ENCODE data around the gene TET1.
A peak's percentile ranks its signal among the peaks of the same experiment; 100 is the strongest.
"Not testable (repeated sequence)": the region's sequence is repeated elsewhere in the genome, so short reads cannot be mapped to it uniquely, and the experiment has no call there.

The TET1 gene

GRCh38 chr10:68668231-68668630, 108.1 kb downstream of the TET1 start:
- no peaks in the 10 kb centered on the region for H3K27me3 ChIP-seq (ENCODE audit: control insufficient read depth in 1 of 2, insufficient read depth in 2 of 2, low read length in 2 of 2)
- no peak overlapping the region for H3K9ac ChIP-seq (ENCODE audit: low read depth in 1 of 2, low read length in 2 of 2)
- H3K4me1 ChIP-seq (ENCODE audit: control insufficient read depth in 1 of 2, insufficient read depth in 2 of 2, low read length in 2 of 2): no peaks in the 10 kb centered on the region
- no peak overlapping the region for H3K27ac ChIP-seq (ENCODE audit: low read depth, low read length)
- H3K9me3 ChIP-seq (ENCODE audit: control insufficient read depth in 1 of 2, low read length in 2 of 2): no peaks in the 10 kb centered on the region
- no peaks in the 10 kb centered on the region for H3K36me3 ChIP-seq (ENCODE audit: control insufficient read depth in 1 of 2, insufficient read depth in 2 of 2, low read length in 2 of 2)
- no peak overlapping the region for H3K4me3 ChIP-seq (ENCODE audit: low read depth in 1 of 2, low read length in 2 of 2)

- no peaks in the 10 kb centered on the region for H3K36me3 ChIP-seq (ENCODE audit: control insufficient read depth in 1 of 2, insufficient read depth in 2 of 2, low read length in 2 of 2)
- no peaks in the 10 kb centered on the region for H3K9me3 ChIP-seq (ENCODE audit: control insufficient read depth in 1 of 2, low read length in 2 of 2)
- no peak overlapping the region for H3K4me3 ChIP-seq (ENCODE audit: low read depth in 1 of 2, low read length in 2 of 2)
- H3K9ac ChIP-seq (ENCODE audit: low read depth in 1 of 2, low read length in 2 of 2): no peak overlapping the region
- no peak overlapping the region for H3K27ac ChIP-seq (ENCODE audit: low read depth, low read length)
- H3K4me1 ChIP-seq (ENCODE audit: control insufficient read depth in 1 of 2, insufficient read depth in 2 of 2, low read length in 2 of 2): no peaks in the 10 kb centered on the region
- H3K27me3 ChIP-seq (ENCODE audit: control insufficient read depth in 1 of 2, insufficient read depth in 2 of 2, low read length in 2 of 2): no peaks in the 10 kb centered on the region
Observed at GRCh38 chr10:68668972-68669371, 108.8 kb downstream of the TET1 start.

- no peaks in the 10 kb centered on the region for H3K4me1 ChIP-seq (ENCODE audit: control insufficient read depth in 1 of 2, insufficient read depth in 2 of 2, low read length in 2 of 2)
- peaks cover 0 to 14% of the 10 kb centered on the region in 2 donors for H3K36me3 ChIP-seq (ENCODE audit: control insufficient read depth in 1 of 2, insufficient read depth in 2 of 2, low read length in 2 of 2)
- no peak overlapping the region for H3K9ac ChIP-seq (ENCODE audit: low read depth in 1 of 2, low read length in 2 of 2)
- H3K27ac ChIP-seq (ENCODE audit: low read depth, low read length): no peak overlapping the region
- no peaks in the 10 kb centered on the region for H3K9me3 ChIP-seq (ENCODE audit: control insufficient read depth in 1 of 2, low read length in 2 of 2)
- peak overlapping the region in 1 of 2 donors; percentile 33 for H3K4me3 ChIP-seq (ENCODE audit: low read depth in 1 of 2, low read length in 2 of 2)
- no peaks in the 10 kb centered on the region for H3K27me3 ChIP-seq (ENCODE audit: control insufficient read depth in 1 of 2, insufficient read depth in 2 of 2, low read length in 2 of 2)
Observed at GRCh38 chr10:68684413-68684812, 124.3 kb downstream of the TET1 start.

- no peak overlapping the region for H3K27ac ChIP-seq (ENCODE audit: low read depth, low read length)
- H3K9ac ChIP-seq (ENCODE audit: low read depth in 1 of 2, low read length in 2 of 2): no peak overlapping the region
- H3K27me3 ChIP-seq (ENCODE audit: control insufficient read depth in 1 of 2, insufficient read depth in 2 of 2, low read length in 2 of 2): no peaks in the 10 kb centered on the region
- no peaks in the 10 kb centered on the region for H3K4me1 ChIP-seq (ENCODE audit: control insufficient read depth in 1 of 2, insufficient read depth in 2 of 2, low read length in 2 of 2)
- H3K36me3 ChIP-seq (ENCODE audit: control insufficient read depth in 1 of 2, insufficient read depth in 2 of 2, low read length in 2 of 2): peaks cover 0 to 3% of the 10 kb centered on the region in 2 donors
- H3K9me3 ChIP-seq (ENCODE audit: control insufficient read depth in 1 of 2, low read length in 2 of 2): no peaks in the 10 kb centered on the region
- no peak overlapping the region for H3K4me3 ChIP-seq (ENCODE audit: low read depth in 1 of 2, low read length in 2 of 2)
Observed at GRCh38 chr10:68696018-68696417, 135.9 kb downstream of the TET1 start.

- H3K27ac ChIP-seq (ENCODE audit: low read depth, low read length): no peak overlapping the region
- no peak overlapping the region for H3K4me3 ChIP-seq (ENCODE audit: low read depth in 1 of 2, low read length in 2 of 2)
- H3K36me3 ChIP-seq (ENCODE audit: control insufficient read depth in 1 of 2, insufficient read depth in 2 of 2, low read length in 2 of 2): no peaks in the 10 kb centered on the region
- H3K9me3 ChIP-seq (ENCODE audit: control insufficient read depth in 1 of 2, low read length in 2 of 2): no peaks in the 10 kb centered on the region
- H3K9ac ChIP-seq (ENCODE audit: low read depth in 1 of 2, low read length in 2 of 2): no peak overlapping the region
- H3K27me3 ChIP-seq (ENCODE audit: control insufficient read depth in 1 of 2, insufficient read depth in 2 of 2, low read length in 2 of 2): no peaks in the 10 kb centered on the region
- no peaks in the 10 kb centered on the region for H3K4me1 ChIP-seq (ENCODE audit: control insufficient read depth in 1 of 2, insufficient read depth in 2 of 2, low read length in 2 of 2)
Observed at GRCh38 chr10:68697106-68697505, 137.0 kb downstream of the TET1 start.

GRCh38 chr10:68700197-68700596, 140.1 kb downstream of the TET1 start:
- H3K9ac ChIP-seq (ENCODE audit: low read depth in 1 of 2, low read length in 2 of 2): no peak overlapping the region
- no peak overlapping the region for H3K4me3 ChIP-seq (ENCODE audit: low read depth in 1 of 2, low read length in 2 of 2)
- H3K27ac ChIP-seq (ENCODE audit: low read depth, low read length): no peak overlapping the region
- no peaks in the 10 kb centered on the region for H3K4me1 ChIP-seq (ENCODE audit: control insufficient read depth in 1 of 2, insufficient read depth in 2 of 2, low read length in 2 of 2)
- H3K9me3 ChIP-seq (ENCODE audit: control insufficient read depth in 1 of 2, low read length in 2 of 2): no peaks in the 10 kb centered on the region
- no peaks in the 10 kb centered on the region for H3K36me3 ChIP-seq (ENCODE audit: control insufficient read depth in 1 of 2, insufficient read depth in 2 of 2, low read length in 2 of 2)
- H3K27me3 ChIP-seq (ENCODE audit: control insufficient read depth in 1 of 2, insufficient read depth in 2 of 2, low read length in 2 of 2): no peaks in the 10 kb centered on the region

- H3K36me3 ChIP-seq (ENCODE audit: control insufficient read depth in 1 of 2, insufficient read depth in 2 of 2, low read length in 2 of 2): no peaks in the 10 kb centered on the region
Observed at GRCh38 chr10:68705548-68705947, 145.4 kb downstream of the TET1 start.

GRCh38 chr10:68708987-68709386, 148.8 kb downstream of the TET1 start:
- not testable (repeated sequence) for H3K36me3 ChIP-seq (ENCODE audit: control insufficient read depth in 1 of 2, insufficient read depth in 2 of 2, low read length in 2 of 2); H3K4me3 ChIP-seq (ENCODE audit: low read depth in 1 of 2, low read length in 2 of 2); H3K27ac ChIP-seq (ENCODE audit: low read depth, low read length); H3K9me3 ChIP-seq (ENCODE audit: control insufficient read depth in 1 of 2, low read length in 2 of 2); H3K9ac ChIP-seq (ENCODE audit: low read depth in 1 of 2, low read length in 2 of 2); H3K27me3 ChIP-seq (ENCODE audit: control insufficient read depth in 1 of 2, insufficient read depth in 2 of 2, low read length in 2 of 2); H3K4me1 ChIP-seq (ENCODE audit: control insufficient read depth in 1 of 2, insufficient read depth in 2 of 2, low read length in 2 of 2)

More at GRCh38 chr10:68705548-68705947, 145.4 kb downstream of the TET1 start:
- H3K27me3 ChIP-seq (ENCODE audit: control insufficient read depth in 1 of 2, insufficient read depth in 2 of 2, low read length in 2 of 2): no peaks in the 10 kb centered on the region
- H3K9me3 ChIP-seq (ENCODE audit: control insufficient read depth in 1 of 2, low read length in 2 of 2): no peaks in the 10 kb centered on the region
- H3K9ac ChIP-seq (ENCODE audit: low read depth in 1 of 2, low read length in 2 of 2): no peak overlapping the region
- H3K4me3 ChIP-seq (ENCODE audit: low read depth in 1 of 2, low read length in 2 of 2): no peak overlapping the region
- H3K27ac ChIP-seq (ENCODE audit: low read depth, low read length): no peak overlapping the region
- H3K4me1 ChIP-seq (ENCODE audit: control insufficient read depth in 1 of 2, insufficient read depth in 2 of 2, low read length in 2 of 2): no peaks in the 10 kb centered on the region

- H3K9me3 ChIP-seq (ENCODE audit: control insufficient read depth in 1 of 2, low read length in 2 of 2); H3K27ac ChIP-seq (ENCODE audit: low read depth, low read length); H3K27me3 ChIP-seq (ENCODE audit: control insufficient read depth in 1 of 2, insufficient read depth in 2 of 2, low read length in 2 of 2): not testable (repeated sequence)
Observed at GRCh38 chr10:68713065-68713464, 152.9 kb downstream of the TET1 start.

GRCh38 chr10:68717435-68717834, 157.3 kb downstream of the TET1 start:
- no peaks in the 10 kb centered on the region for H3K9me3 ChIP-seq (ENCODE audit: control insufficient read depth in 1 of 2, low read length in 2 of 2)
- no peak overlapping the region for H3K27ac ChIP-seq (ENCODE audit: low read depth, low read length)
- no peak overlapping the region for H3K4me3 ChIP-seq (ENCODE audit: low read depth in 1 of 2, low read length in 2 of 2)
- no peaks in the 10 kb centered on the region for H3K36me3 ChIP-seq (ENCODE audit: control insufficient read depth in 1 of 2, insufficient read depth in 2 of 2, low read length in 2 of 2)
- peaks cover 5 to 6% of the 10 kb centered on the region in 2 donors for H3K4me1 ChIP-seq (ENCODE audit: control insufficient read depth in 1 of 2, insufficient read depth in 2 of 2, low read length in 2 of 2)
- H3K27me3 ChIP-seq (ENCODE audit: control insufficient read depth in 1 of 2, insufficient read depth in 2 of 2, low read length in 2 of 2): no peaks in the 10 kb centered on the region
- no peak overlapping the region for H3K9ac ChIP-seq (ENCODE audit: low read depth in 1 of 2, low read length in 2 of 2)

More at GRCh38 chr10:68713065-68713464, 152.9 kb downstream of the TET1 start:
- H3K4me3 ChIP-seq (ENCODE audit: low read depth in 1 of 2, low read length in 2 of 2); H3K36me3 ChIP-seq (ENCODE audit: control insufficient read depth in 1 of 2, insufficient read depth in 2 of 2, low read length in 2 of 2); H3K9ac ChIP-seq (ENCODE audit: low read depth in 1 of 2, low read length in 2 of 2); H3K4me1 ChIP-seq (ENCODE audit: control insufficient read depth in 1 of 2, insufficient read depth in 2 of 2, low read length in 2 of 2): not testable (repeated sequence)
